IPS DF 19.7 (cell line): ENCODE results near the gene LIPC.

ENCODE experiments used
- DNase-seq: peaks from one replicate; pipeline ENCODE4 v3.0.0-alpha.2; 2013; ENCODE audit warnings: low read depth, low spot score

The LIPC gene

GRCh38 chr15:58538225-58538727, 106.5 kb downstream of the LIPC start:
- no peak for DNase-seq

DNA sequence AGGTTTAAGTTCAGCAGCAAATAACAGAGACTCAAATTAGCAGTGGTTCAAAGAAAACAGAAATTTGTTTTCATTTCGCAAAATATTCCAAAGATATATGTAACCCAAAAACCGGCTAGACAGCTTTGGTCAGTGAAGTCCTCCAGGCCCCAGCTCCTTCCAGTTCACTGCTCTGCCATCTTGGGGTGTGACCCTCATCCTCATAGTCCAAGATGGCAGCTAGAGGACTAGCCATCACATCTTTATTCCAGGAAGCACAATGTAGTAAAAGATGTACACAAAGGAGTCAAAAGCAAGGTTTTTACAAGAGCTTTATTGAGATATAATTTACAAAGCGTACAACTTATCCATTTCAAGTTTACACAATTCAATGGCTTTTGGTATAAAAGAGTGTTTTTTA, 107.1 kb downstream of the LIPC start:
- no peak for DNase-seq

- DNase-seq: no peak
Observed at GRCh38 chr15:58539548-58539947, 107.8 kb downstream of the LIPC start.

- no peak for DNase-seq
Observed at GRCh38 chr15:58541410-58542087, 109.8 kb downstream of the LIPC start.

GRCh38 chr15:58543664-58544335, 112.0 kb downstream of the LIPC start:
- no peak for DNase-seq

GRCh38 chr15:58544756-58545155, 113.0 kb downstream of the LIPC start:
- DNase-seq: no peak

DNA sequence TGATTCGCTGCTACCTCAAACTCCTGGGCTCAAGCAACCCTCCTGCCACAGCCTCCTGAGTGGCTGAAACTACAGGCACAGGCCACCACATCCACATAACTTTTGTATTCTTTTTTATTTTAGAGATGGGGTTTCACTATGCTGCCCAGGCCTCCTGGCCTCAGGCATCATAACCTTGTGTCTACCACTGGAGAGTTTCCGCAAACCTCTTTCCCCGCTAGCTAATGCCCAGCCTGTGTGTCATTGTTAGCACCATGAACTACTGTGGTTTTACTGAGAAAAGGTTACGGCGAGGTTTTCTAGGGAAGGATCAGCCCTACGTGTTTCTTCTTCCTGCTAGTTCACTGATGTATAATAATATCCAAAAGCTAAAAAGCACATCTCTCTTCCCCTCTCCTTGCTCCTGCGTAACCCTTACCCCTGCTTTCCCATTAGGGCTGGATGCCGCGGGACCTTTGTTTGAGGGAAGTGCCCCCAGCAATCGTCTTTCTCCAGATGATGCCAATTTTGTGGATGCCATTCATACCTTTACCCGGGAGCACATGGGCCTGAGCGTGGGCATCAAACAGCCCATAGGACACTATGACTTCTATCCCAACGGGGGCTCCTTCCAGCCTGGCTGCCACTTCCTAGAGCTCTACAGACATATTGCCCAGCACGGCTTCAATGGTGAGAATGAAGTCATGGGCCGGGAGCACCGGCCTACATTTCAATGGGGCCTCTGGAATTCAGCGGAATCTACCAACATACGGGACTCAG, 113.7 kb downstream of the LIPC start:
- no peak for DNase-seq

DNA sequence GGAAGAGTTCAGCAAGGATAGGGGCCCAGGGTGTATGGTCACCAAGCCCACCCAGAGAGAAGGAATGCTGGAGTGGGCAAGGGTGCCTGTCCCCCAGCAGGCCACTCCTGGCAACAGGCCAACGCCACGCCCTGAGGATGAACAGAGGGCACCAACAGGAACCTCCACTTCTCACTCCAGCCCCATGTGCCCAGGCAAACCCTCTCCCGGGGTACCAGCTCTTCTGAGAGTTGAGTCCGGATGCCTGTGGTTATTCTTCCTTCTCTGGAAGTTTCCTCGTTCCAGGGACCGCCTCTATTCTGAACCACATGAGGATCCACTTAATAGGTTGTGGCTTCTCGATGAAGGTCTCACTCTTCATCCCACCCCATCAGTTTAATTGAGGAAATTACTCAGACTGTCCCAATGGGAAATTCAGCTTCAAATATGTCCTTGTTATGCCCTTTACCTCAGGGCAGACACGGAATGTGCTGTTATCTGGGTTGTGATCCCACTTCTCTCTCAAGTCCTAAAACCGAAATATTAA, 114.3 kb downstream of the LIPC start:
- no peak for DNase-seq

- no peak for DNase-seq
Observed at GRCh38 chr15:58546635-58547627, 115.1 kb downstream of the LIPC start.

DNA sequence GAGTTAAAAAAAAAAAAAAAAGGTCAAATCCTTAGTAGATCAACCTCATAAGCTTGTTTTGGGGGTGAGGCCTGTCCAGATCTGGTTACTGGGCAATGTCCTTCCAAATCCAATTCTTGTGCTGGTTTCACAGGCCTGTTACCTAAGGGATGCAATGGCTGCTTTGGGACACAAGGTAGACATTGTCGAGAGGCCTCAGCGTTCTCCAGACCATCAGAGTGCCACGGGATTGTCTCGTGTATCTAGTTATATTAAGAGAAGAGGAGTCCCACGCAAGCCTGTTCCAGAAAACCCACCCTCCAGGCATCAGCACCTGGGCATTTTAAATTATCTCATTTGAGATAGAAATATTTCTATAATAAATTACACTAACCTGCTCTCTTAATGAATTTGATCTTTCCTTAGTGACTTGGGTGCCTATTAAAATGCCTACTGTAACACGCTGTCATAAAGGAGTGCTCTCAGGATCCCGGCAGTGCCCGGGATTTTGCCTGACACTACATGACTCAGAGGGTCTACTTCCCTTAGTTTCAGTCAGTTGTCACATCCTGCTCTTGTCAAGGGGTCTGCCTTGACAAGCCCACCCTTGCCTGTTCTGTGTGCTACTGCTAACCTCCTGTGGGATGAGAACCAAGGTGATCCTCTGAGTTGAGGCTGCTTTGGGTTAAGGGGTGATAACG, 116.0 kb downstream of the LIPC start:
- no peak for DNase-seq

DNA sequence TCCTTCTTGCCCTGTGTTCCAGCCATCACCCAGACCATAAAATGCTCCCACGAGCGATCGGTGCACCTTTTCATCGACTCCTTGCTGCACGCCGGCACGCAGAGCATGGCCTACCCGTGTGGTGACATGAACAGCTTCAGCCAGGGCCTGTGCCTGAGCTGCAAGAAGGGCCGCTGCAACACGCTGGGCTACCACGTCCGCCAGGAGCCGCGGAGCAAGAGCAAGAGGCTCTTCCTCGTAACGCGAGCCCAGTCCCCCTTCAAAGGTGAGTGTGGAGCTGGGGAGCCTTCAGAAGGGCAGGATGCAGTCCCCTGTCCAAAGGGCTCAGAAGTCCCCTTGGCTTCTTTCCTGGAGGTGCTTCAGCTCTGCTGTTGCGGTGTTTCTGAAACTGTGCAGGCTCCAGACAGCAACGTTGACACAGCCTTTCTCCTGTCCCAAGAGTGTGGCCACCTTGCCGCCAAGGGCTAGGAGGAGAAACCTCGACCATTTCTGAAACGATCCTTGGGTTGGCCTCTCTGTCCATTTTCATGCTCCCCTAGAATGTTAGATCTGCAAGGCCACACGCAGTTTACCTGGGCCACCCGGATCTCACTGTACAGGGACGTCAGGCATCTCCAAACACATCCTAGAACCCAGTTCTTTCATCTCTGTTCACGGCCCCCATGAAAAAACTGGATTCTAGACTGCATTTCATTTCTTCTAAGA, 116.7 kb downstream of the LIPC start:
- DNase-seq: no peak

- DNase-seq: no peak
Observed at GRCh38 chr15:58549013-58549784, 117.4 kb downstream of the LIPC start.

DNA sequence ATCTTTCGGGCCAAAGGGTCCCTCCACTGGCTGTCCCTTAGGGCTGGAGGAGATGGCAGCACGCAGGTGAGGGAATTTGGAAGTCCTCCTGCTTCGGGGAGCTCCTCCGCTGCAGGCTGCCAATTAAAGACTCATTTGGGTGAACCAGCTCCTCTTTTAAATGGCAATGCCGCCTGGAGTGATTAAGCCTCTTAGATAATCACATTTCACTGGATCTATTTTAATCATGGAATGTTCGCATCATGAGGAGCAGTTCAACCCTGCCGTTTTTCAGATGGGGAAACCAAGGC, 117.9 kb downstream of the LIPC start:
- no peak for DNase-seq

GRCh38 chr15:58551084-58551763, 119.4 kb downstream of the LIPC start:
- DNase-seq: no peak

DNA sequence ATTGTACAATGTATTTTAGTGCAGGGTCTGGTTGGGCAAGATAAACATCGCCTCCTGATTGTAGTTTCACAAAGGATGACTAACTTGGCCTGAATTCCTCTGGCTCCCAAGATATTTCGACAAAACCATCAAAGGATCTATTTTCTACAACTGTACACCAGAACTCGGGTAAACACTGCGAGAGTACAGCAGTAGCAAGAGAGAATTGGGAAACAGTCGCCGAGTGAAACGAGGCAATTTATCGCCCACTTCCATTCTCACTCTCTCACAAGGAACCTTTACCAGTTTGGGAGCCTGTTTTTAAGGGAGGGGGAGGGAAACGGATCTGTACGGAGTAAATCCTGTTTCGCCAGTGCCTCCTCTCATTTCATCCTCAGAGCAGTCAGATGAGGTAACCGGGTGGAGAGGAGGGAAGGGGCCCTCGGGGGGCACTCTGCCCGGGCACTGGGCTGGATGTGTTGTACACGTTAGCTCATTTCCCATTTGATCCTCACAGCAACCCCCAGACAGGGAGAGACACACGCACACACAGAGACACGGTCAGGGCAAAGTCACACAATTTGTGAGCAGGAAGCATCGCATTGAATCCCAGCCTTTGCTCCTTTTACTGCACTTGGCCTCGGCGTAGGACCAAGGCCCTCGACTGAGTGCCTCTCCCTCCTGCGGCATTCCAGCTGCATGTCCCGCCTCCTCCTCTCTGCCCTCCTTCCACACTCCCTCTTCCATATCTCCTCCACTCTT, 120.1 kb downstream of the LIPC start:
- DNase-seq: no peak

DNA sequence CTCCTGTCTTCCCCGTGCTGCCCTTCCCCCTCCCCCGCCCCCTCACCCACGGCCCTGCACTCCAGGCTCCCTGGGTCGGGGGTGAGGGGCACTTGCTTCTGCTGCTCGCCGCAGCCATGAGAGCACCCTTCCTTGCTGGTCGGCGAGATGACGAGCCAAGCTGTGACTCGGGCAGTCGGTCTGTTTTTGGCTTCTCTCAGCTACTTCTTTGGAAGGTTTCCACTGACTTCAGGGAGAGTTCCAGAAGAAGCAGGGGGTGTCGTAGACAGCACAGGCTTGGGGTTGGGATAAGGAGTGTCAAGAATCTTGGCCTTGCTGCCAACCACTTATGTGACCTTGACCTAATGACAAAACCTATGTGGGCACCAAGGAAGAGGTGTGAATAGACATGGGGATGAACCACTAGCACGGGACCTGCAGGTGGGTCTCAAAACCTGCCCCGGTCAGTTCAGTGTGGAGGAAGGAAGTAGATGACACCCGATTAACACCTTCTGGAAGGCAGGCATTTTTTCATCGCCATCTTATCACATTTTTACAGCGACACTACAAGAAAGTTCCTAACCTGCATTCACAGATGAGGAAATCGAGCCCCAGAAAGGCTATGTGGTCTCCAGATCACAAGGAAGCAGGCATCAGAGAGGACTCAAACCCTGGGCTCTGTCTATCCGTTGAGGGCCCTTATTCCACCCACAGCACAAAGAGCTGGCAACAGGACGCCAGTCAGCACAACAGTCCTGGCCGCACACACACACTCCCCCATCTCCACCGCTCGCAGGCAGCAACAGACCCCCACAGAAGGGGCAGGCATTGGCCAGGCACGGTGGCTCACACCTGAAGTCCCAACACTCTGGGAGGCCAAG, 120.9 kb downstream of the LIPC start:
- DNase-seq: no peak

DNA sequence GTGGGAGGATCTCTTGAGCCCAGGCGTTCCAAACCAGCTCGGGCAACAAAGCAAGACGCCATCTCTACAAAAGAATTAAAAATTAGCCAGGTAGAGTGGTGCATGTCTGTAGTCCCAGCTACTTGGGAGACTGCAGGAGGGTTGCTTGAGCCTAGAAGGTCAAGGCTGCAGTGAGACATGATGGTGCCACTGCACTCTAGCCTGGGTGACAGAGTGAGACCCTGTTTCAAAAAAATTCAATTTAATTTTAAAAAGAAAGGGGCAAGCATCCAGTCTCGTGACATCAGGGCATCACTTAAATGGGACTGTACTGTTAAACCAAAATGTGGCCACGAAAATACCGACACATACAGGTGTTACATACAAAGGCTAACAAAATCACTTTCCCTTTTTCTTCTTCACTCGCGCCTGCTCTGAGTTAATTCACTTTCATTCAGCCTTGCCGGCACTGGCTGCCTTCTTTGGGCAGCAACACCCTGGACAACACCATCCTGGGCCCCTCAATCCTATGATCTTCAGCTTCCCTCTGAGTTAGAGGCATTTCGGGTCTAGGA, 121.7 kb downstream of the LIPC start:
- no peak for DNase-seq
